Activated CD8-positive, alpha-beta memory T cell treated with anti-CD3 and anti-CD28 coated beads for 4 hours (primary cell): Measurements from ENCODE around the gene TNNC1.

Experiments used
- DNase-seq, 2 donors: peaks; one replicate each; pipeline ENCODE4 v3.0.0-alpha.2; 2020; ENCODE audit warnings: low read depth in 2 of 2

Gene TNNC1

GRCh38 chr3:52432225-52432624, 21.6 kb downstream of the TNNC1 start:
- DNase-seq: no peak

GRCh38 chr3:52431459-52432223, 22.2 kb downstream of the TNNC1 start:
- DNase-seq: no peak

DNA sequence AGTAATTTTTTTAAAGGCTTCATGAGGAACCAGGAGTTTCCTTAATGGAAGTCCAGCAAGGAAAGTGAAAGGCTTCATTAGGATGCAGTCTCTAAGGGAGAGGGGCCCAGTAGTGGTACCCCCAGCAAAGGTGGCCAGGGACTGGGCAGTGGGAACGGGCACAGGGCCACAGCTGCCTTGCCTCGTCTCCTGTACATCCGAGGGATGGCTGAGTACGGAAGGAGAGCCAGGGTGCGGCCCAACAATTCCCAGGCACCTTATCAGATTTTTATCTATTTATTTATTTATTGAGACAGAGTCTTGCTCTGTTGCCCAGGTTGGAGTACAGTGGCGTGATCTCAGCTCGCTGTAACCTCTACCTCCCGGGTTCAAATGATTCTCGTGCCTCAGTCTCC, 23.4 kb downstream of the TNNC1 start:
- no peak for DNase-seq

- DNase-seq: no peak
Measured at GRCh38 chr3:52429779-52430415, 23.9 kb downstream of the TNNC1 start.

- no peak for DNase-seq
Measured at GRCh38 chr3:52429031-52429430, 24.8 kb downstream of the TNNC1 start.

DNA sequence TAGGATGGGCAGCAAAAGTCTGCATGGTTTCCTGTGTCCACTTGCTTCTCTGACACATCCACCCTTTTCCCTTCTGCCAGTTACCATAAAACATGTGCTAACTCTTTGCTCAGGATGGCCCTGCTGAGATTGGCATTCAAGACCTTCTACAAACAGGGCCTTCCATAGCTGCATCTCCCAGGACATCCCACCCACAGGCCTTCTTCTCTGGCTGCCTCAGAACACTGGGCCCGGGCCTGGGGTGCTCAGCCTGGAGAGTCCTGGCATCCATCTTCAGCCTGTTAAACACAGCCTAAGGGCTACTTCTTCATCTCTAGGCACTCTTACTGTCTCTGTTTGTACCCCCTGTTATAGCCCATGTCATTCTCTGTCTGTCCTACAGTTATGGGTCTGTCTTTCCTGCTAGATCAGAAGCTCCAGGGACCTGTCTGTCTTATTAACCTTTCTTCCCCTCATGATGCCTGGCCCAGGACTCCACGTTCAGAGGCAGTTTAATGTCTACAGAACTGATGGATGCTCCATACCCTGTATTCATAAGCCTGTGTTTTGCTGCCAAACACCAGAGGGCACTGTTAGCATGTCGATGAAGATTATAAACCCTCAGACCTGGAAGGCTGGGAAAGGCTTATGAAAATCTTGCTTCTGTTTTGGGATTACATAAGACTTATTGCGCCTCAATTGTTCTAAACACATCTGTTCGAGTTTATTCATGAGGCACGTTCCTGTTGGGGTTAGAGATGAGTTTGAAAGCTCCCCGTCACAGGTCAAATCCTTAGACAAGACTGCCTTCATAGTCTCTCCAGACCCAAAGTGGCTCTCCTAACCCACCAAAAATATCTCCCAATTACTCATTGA, 25.5 kb downstream of the TNNC1 start:
- no peak for DNase-seq

- no peak for DNase-seq
Measured at GRCh38 chr3:52423173-52423572, 30.7 kb downstream of the TNNC1 start.

- DNase-seq: no peak
Measured at GRCh38 chr3:52422669-52423068, 31.2 kb downstream of the TNNC1 start.

DNA sequence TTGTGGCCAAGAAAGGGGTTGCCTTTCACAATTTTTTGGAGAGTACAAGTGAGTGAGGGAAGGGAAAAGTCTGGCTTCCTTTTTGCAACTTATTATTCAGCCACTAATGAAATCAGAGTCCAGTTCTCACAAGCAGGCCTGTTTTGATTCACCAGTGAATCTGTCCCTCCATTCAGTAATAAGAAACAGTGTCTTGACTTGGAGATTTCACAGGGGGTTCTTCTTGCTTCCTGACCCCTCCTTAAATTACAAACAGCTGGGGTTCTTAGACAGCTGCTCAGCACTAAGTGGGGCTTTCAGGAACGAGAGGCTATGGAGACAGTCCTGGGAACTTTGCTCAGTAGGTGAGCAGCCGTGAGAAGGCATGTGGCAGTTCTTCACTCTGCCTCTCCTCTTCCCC, 33.5 kb downstream of the TNNC1 start:
- DNase-seq: no peak

DNA sequence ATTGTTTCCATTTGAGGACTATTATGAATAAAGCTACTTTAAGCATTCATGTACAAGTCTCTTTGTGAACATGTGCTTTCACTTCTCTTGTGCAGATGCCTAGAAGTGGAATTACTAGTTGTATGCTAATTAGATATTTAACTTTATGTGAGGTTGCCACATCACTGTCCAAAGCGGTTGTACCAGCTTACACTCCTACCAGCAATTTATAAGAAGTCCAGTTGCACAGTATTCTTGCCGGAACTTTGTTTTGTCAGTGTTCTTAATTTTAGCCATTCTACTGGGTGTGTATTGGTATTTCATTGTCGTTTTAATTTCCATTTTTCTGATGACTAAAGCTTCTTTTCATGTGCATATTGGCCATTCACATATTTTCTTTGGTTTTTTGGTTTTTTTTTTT, 38.0 kb downstream of the TNNC1 start:
- DNase-seq: no peak

DNA sequence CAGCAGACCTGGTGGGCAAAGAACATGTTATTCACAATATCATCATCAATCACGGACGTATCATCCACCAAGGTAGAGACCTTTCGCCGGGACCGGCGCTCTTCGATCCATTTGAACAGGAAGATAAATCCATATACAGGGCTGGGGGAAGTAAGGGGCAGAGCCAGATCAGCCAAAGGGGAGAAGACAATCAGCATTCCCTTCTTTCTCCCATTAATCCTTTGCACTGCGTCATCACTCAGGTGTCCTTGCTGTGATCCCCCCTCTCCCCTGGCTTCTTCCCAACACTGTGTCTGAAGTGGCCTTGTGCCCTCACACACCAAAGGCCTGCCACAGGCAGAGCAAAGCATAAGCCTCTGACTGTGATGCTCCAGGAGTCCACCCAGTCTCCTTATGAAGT, 45.4 kb downstream of the TNNC1 start:
- DNase-seq: no peak

GRCh38 chr3:52407779-52408178, 46.1 kb downstream of the TNNC1 start:
- DNase-seq: no peak

- DNase-seq: no peak
Measured at GRCh38 chr3:52406791-52407510, 46.9 kb downstream of the TNNC1 start.

DNA sequence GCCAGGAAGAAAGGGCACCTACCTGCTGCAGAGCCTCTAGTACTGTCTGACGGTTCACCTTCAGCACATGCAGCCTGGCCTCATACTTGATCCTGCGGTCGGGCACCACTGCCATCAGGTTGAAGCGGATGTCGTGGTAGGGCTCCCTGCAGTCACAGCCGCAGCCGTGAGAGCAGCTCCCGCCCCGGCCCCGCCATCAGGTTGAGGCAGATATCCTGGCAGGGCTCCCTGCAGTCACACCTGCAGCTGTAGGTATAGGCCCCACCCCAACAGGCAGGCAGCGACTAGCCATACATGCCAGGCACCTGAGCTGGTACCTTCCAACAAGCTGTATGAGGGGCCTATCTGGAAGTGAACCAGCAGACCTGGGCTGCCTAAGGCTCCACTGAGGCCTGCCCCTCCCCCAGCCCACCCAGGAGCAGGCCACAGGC, 47.6 kb downstream of the TNNC1 start:
- DNase-seq: no peak

DNA sequence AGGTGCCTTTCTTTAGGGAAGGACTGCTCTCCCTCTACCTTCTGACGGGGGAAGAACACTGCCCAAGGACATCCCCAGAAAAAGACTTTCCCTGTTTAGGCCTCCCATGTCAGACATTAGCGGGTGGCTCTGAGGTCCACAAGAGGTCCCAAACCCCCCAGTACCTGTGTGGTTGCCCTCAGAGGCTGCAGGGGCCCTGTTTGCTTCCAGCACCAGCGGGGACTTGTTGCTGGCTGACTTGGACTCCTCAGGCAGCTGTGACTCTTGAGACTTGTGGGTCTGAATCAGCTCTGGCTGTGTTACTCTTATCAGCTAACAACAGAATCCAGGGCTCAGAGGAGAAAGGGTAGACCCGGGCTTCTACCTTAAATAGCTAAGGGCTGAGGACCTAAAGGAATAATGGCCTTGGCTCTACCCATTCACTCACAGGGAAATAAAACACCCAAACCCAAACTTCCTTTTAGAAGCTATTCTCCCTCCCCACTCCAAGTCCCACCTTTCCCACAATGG, 48.2 kb downstream of the TNNC1 start:
- DNase-seq: no peak

DNA sequence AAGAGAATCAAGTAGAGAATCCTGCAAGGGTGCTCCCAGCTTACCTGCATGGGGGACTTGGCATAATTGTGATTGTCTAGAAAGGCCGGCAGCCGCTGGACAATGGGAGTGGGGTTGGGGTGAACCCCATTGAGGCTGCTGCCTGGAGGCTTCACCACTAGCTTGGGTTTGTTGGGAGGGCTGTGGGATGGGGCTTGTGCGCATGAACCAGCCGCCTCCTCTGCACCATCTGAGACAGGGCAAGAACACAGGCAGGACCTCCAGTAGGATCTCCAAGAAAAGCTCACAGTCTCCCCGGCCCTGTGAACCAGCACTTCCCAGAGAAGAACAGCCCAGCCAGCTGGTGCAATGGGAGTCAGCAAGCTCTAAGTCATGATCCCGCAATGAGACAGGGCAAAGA, 48.8 kb downstream of the TNNC1 start:
- no peak for DNase-seq

DNA sequence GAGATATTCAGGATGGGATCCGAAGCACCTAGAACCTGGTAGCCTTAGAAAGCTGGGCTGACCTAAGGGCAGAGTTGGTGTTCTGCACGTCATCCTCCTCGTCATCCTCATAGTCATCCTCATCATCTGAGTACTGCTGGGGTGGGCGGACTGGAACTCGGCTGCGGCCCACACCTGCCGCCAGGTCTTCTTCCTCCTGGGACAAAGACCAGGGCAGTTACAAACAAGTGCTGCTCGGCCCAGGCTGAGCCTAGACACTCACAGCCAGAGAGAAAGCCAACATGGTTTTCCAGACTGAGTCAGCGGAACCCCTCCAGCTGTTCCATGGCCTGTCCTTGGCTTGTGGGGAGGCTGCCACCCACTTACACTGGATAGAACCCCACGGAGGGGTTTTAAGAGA, 49.5 kb downstream of the TNNC1 start:
- DNase-seq: no peak

GRCh38 chr3:52403955-52404354, 49.9 kb downstream of the TNNC1 start:
- no peak for DNase-seq

DNA sequence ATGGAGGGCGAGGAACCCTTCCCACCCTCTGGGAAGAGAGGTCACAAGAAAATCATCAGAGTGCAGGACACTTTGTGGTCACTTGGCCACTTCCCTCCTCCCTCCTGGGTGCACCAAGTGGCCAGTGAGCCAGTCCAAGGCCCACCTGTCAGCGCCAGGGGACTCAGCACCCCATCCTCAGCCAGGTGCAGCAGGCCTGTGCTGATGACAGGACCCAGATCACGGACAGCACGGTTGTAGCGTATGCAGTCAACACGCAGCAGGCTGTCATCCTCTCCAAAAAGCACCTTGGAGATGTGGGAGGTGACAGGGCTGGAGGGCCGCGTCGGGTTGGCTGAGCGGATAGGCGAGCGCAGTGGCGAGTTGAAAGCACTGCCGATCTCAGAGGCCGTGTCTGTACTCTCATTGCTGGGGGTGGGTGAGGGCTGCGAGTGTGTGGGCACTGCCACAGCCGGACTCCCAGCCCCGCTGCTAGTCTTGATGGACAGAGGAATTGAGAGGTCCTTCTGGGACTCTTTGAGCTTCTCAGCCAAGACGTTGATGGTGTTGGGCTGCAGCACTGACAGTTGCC, 50.5 kb downstream of the TNNC1 start:
- no peak for DNase-seq

DNA sequence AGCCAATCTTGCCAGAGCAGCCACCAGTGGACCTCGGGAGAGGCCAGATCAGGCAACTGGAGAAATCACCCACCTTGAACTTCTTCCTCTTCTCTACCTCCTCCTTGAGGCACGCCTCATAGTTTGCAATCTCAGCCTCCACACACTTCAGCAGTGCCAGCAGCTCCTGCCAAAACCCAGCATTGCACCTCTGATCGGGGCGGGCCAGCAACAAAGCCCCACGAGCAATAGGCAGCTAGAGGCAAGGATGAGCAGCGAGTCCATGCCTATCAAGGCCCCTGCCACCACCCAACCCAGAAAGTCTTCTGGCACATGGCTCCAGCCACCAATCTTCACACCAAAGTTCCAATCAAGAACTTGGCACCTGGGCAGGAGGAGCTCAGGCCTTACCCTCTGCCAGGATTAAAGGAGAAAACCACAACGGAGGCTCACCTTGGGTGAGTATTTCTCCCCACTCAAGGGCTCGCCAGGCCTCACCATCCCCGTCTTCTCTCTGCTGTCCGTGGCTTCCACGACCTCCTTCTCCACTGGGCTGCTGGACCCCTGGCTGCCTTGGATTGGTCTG, 51.1 kb downstream of the TNNC1 start:
- no peak for DNase-seq

GRCh38 chr3:52402101-52402521, 51.7 kb downstream of the TNNC1 start:
- DNase-seq: no peak
